ENCODE results near the gene METTL27.
"Not testable (repeated sequence)": the region's sequence is repeated elsewhere in the genome, so short reads cannot be mapped to it uniquely, and the experiment has no call there.

The METTL27 gene

GRCh38 chr7:73842067-73842976 lies at the start of gene METTL27:
Gene METTL27 (minus strand): TSS chr7:73842516. CDS start chr7:73842140, 376 bp downstream.
- DNase-seq (ENCODE audit: low read depth in 2 of 2) = peak; percentile 73 to 74

DNA sequence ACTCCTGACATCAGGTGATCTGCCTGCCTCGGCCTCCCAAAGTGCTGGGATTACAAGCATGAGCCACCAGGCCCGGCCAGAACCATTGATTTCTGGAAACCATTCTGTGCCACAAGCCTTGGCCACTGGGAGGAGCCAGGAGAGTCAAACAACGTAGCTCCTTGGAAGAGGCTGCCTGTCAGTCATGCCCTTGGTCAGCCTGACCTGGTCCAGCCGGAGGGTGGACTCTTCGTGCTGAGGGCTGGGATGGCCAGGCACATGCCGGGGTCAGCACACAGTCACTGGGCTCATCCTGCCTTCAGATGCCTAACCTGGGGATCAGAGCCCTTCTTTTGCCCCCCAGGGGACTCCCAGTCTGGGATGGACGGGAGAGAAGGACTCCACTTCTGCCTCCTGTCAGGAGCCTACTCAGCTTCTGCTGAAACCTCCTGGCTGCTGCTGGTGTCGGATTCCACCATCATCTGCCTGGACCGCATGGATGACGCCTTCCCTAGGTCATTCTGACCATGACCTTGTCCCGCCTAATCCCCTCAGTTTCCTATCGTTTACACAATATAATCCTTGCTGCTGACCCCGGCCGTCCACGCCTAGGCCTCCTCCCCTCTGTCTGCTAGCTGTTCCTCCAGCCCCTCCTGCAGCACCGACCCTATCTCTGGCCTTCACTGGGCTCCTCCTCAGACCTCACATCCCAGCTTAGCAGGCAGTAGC lies 49.0 kb upstream of the METTL27 start:
- DNase-seq (ENCODE audit: low read depth in 2 of 2) = no peak

- DNase-seq (ENCODE audit: low read depth in 2 of 2) = no peak
Measured at GRCh38 chr7:73890555-73891147, 48.3 kb upstream of the METTL27 start.

DNA sequence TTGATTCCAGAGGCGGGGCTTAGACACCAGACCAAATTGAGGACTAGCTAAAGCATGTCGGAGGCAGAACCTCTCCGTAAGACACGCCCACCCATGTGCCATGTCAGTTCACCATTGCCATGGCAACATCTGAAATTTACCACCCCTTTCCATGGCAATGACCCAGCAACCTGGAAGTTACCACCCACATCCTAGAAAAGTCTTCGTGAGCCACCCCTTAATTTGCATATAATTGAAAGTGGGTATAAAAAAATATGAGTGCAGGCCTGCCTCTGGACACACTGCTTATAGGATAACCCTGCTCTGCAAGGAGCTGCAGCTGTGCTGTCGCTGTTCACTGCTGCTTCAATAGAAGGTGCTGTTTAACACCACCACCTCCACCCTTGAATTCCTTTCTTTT lies 46.6 kb upstream of the METTL27 start:
- no peak for DNase-seq (ENCODE audit: low read depth in 2 of 2)

GRCh38 chr7:73887762-73888161 lies 45.4 kb upstream of the METTL27 start:
- DNase-seq (ENCODE audit: low read depth in 2 of 2) = no peak

GRCh38 chr7:73885975-73886798 lies 43.9 kb upstream of the METTL27 start:
- no peak for DNase-seq (ENCODE audit: low read depth in 2 of 2)

GRCh38 chr7:73885433-73885974 lies 43.2 kb upstream of the METTL27 start:
- DNase-seq (ENCODE audit: low read depth in 2 of 2) = no peak

DNA sequence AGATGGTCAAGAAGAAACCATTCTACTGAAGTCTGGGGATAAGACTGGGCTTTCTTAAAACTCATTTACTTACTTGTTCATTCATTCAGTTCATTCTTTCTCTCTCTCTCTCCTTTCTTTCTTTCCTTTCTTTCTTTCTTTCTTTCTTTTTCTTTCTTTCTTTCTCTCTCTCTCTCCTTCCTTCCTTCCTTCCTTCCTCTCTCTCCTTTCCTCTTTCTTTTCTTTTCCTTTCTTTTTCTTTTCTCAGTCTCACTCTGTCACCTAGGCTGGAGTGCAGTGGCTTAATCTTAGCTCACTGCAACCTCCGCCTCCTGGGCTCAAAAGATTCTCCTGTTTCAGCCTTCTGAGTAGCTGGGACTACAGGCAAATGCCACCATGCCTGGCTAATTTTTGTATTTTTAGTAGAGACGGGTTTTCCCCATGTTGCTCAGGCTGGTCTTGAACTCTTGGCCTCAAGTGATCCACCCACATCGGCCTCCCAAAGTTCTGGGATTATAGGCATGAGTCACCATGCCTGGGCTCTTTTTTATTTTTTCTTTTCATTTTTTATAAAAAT lies 42.6 kb upstream of the METTL27 start:
- not testable (repeated sequence) for DNase-seq (ENCODE audit: low read depth in 2 of 2)

- no peak for DNase-seq (ENCODE audit: low read depth in 2 of 2)
Measured at GRCh38 chr7:73882047-73882402, 39.7 kb upstream of the METTL27 start.

DNA sequence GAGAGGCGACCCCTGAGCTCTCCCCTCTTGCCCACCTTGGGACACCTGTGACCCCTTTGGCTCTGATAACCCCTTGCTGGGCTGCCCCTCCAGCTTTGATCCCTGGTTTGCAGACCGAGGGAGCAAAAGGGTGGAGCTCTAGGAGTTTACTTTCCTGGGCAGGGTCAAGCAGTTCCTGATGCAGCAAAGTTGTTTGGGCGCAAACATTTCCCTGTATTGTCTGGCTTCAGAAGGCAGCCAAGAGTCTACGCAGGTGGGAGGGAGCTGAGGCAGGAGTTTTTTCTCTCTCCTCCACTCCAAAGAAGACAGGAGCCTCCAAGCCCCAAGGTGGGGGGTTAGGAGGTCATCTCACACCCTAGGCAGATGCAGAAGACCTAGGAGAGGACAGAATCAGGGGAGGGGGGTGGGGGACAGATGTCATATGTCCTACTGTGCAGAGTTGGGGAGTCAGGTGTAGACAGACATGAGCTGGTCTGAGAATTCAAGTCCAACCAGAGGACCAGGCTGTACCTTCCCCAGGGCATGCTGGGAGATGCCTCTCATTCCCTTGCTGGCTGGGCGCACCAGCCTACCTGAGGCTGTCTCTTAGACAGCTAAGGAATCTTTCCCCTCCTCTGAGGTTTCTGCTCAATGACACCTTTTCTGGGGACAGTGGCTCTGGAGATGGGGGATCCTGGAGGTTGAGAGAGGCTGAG lies 39.2 kb upstream of the METTL27 start:
- no peak for DNase-seq (ENCODE audit: low read depth in 2 of 2)

GRCh38 chr7:73880755-73881328 lies 38.5 kb upstream of the METTL27 start:
- DNase-seq (ENCODE audit: low read depth in 2 of 2) = no peak

- DNase-seq (ENCODE audit: low read depth in 2 of 2) = no peak
Measured at GRCh38 chr7:73879977-73880681, 37.8 kb upstream of the METTL27 start.

- DNase-seq (ENCODE audit: low read depth in 2 of 2) = no peak
Measured at GRCh38 chr7:73876973-73877372, 34.7 kb upstream of the METTL27 start.

GRCh38 chr7:73876361-73876760 lies 34.0 kb upstream of the METTL27 start:
- no peak for DNase-seq (ENCODE audit: low read depth in 2 of 2)

DNA sequence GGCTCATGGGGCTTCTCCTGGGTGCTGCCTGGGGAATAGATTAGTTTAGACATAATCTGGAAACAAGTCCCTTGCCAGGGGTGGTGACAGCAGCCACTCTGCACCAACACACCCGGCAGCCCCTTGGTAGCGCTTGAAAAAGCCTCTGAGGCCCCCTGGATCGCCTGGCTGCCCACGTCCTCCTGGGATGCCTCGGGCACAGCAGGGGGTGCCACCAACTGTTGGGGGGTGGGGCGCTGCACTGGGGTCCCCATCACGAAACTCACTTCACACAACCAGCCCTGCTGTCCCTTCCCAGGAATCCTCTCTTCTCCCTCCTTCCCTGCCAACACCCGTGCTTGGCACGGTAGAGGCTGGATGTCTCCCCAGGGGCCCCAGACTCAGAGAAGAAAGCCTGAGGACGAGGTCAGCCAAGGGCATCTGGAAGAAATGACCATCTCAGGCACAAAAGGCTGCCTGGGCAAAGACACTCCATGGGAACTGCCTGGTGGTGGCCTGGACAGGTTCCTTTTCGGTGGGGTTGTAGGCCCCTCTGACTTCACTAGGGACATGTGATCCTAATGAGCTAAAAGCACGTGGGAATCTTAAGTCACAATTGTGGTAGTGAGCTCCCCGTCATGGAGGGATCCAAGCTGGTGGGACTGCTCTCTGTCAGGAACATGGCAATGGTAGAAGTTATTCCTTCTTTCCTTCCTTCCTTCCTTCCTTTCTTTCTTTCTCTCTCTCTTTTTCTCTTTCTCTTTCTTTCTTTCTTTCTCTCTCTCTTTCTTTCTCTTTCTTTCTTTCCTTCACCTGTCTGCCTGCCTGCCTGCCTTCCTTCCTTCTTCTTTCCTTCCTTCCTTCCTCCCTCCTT lies 30.0 kb upstream of the METTL27 start:
- no peak for DNase-seq (ENCODE audit: low read depth in 2 of 2)

DNA sequence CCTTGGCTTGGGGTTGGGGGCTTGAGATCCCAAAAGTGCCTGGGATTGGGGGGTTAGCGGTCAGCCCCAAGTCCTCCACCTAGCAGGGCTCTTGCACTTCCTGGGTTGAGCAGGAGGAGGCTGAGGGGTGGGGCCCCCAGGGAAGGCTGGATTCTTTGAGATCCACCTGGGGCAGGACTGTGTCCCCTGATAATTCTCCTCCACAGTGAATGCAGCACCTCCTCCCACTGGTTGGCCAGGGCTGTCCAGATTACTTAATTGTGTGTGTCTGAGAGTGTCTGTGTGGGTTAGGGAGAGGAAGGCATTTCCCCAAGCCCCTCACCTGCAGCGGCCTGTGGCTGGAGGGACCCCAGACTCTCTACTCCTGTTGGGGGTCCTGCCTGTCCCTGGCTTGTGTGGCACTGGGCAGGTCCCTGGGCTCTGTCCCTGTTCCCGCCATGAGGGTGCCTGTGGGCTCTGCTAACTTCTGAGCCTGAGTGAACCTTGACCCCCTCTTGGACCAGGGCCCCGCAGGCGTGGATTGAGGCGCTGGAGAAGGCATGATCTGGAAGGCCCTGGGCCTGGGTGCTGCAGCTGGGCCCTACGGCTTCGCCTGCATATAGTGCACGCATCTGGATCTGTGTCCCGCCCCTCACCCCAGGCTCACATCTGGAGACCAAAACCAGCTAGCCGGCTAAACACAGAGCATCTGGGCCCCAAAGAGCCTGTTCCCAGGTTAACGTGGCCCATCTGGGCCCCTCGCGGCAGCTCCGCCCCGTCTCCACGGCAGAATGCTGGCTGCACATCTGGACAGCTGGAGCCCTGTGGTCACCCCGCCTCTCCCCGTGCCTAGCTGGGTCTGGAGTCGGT lies 29.1 kb upstream of the METTL27 start:
- DNase-seq (ENCODE audit: low read depth in 2 of 2) = no peak

GRCh38 chr7:73870041-73870492 lies 27.8 kb upstream of the METTL27 start:
- no peak for DNase-seq (ENCODE audit: low read depth in 2 of 2)
